Measurements from ENCODE around the gene RAPGEF5. TPM values are rescaled to one million over a fixed set of nuclear protein-coding genes. Genes with fewer than 3 reads are reported as not detected.

The RAPGEF5 gene
- total and polyA plus RNA-seq, 9 donors: 6.4 to 22.5 (median 10.4) TPM

GRCh38 chr7:22140578-22140977, 216.4 kb downstream of the RAPGEF5 start:
- intact Hi-C loops (cut with DNase I): no loop called here
- WGBS, 3 donors: 32 to 52% (median 33%) methylated on average over 4 of the region's 4 CpGs
- Histone ChIP-seq H3K9me3 (no peaks in the 10 kb centered on the region), H3K27me3 (no peaks in the 10 kb centered on the region), H3K27ac (no peak overlapping the region), H3K36me3 (no peaks in the 10 kb centered on the region), H3K4me1 (ENCODE audit: insufficient read depth) (no peaks in the 10 kb centered on the region), H3K4me3 (no peak overlapping the region)
- no peak for DNase-seq
- TF ChIP-seq POLR2A (IDR thresholded peaks at IDR 0.05) (no peak), CTCF (IDR thresholded peaks at IDR 0.05) (no peak), EP300 (IDR thresholded peaks at IDR 0.05) (no peak)

- intact Hi-C loops (cut with DNase I): no loop called here
- Histone ChIP-seq H3K27ac (no peak overlapping the region), H3K4me1 (ENCODE audit: insufficient read depth) (no peaks in the 10 kb centered on the region), H3K36me3 (no peaks in the 10 kb centered on the region), H3K4me3 (no peak overlapping the region), H3K9me3 (no peaks in the 10 kb centered on the region), H3K27me3 (no peaks in the 10 kb centered on the region)
- WGBS, 3 donors: 90 to 94% (median 93%) methylated on average over 5 of the region's 5 CpGs
- no peak for DNase-seq
- TF ChIP-seq CTCF (IDR thresholded peaks at IDR 0.05) (no peak), POLR2A (IDR thresholded peaks at IDR 0.05) (no peak), EP300 (IDR thresholded peaks at IDR 0.05) (no peak)
These were observed 218.1 kb downstream of the RAPGEF5 start for GRCh38 chr7:22138886-22139285.

GRCh38 chr7:22138106-22138505, 218.8 kb downstream of the RAPGEF5 start:
- Histone ChIP-seq H3K4me3 (no peak overlapping the region), H3K9me3 (no peaks in the 10 kb centered on the region), H3K4me1 (ENCODE audit: insufficient read depth) (no peaks in the 10 kb centered on the region), H3K36me3 (no peaks in the 10 kb centered on the region), H3K27ac (no peak overlapping the region), H3K27me3 (no peaks in the 10 kb centered on the region)
- 74 to 79% (median 77%) methylated on average over 5 of the region's 5 CpGs for WGBS, 3 donors
- intact Hi-C loops (cut with DNase I): no loop called here
- TF ChIP-seq CTCF (IDR thresholded peaks at IDR 0.05) (no peak), EP300 (IDR thresholded peaks at IDR 0.05) (no peak), POLR2A (IDR thresholded peaks at IDR 0.05) (no peak)
- no peak for DNase-seq

GRCh38 chr7:22137466-22137865, 219.5 kb downstream of the RAPGEF5 start:
- 16 to 47% (median 28%) methylated on average over 2 of the region's 2 CpGs for WGBS, 3 donors
- DNase-seq: no peak
- H3K27ac ChIP-seq: no peak overlapping the region

More at GRCh38 chr7:22137466-22137865, 219.5 kb downstream of the RAPGEF5 start:
- TF ChIP-seq CTCF (IDR thresholded peaks at IDR 0.05) (no peak), EP300 (IDR thresholded peaks at IDR 0.05) (no peak), POLR2A (IDR thresholded peaks at IDR 0.05) (no peak)
- Histone ChIP-seq H3K9me3 (no peaks in the 10 kb centered on the region), H3K36me3 (no peaks in the 10 kb centered on the region), H3K27me3 (no peaks in the 10 kb centered on the region), H3K4me1 (ENCODE audit: insufficient read depth) (no peaks in the 10 kb centered on the region), H3K4me3 (no peak overlapping the region)
- intact Hi-C loops (cut with DNase I): no loop called here
